ENCODE measurements around the gene SHB.

DNA sequence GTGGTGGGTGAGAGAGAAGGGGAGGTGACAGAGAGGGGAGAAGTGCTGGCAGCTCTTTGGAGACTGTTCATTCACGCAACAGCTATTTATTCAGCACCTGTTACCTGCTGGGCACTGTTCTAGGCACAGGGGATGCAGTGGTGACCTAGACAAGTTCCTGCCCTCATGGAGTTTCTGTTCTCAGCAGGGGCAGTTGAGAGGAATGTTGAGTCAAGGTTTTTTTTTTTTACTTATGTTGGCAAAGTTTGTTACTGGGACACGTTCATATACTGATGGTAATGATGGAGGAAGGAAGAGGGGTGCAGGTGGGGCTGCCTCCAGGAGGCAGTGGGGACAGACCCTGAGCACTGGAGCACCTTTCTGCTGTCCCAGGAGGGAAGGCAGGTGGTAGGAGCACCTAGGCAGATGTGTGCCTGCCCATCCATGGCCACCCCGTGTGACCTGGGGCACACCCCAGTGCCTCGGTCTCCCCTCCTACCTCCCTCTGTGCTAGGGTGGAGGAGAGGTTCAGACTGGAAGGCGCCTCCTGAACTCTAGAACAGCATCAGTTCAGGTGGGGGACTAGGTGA lies 115.7 kb downstream of the SHB start:
- TF ChIP-seq, protein P1, sequence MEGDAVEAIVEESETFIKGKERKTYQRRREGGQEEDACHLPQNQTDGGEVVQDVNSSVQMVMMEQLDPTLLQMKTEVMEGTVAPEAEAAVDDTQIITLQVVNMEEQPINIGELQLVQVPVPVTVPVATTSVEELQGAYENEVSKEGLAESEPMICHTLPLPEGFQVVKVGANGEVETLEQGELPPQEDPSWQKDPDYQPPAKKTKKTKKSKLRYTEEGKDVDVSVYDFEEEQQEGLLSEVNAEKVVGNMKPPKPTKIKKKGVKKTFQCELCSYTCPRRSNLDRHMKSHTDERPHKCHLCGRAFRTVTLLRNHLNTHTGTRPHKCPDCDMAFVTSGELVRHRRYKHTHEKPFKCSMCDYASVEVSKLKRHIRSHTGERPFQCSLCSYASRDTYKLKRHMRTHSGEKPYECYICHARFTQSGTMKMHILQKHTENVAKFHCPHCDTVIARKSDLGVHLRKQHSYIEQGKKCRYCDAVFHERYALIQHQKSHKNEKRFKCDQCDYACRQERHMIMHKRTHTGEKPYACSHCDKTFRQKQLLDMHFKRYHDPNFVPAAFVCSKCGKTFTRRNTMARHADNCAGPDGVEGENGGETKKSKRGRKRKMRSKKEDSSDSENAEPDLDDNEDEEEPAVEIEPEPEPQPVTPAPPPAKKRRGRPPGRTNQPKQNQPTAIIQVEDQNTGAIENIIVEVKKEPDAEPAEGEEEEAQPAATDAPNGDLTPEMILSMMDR (IDR thresholded peaks at IDR 0.05) = no peak
- no peak for TF ChIP-seq POLR2A (IDR thresholded peaks at IDR 0.05)
- TF ChIP-seq POLR2AphosphoS5 (IDR thresholded peaks at IDR 0.05) = no peak
